ENCODE measurements around the gene HEPACAM.

HEPACAM gene

GRCh38 chr11:124873951-124874350 is 61.9 kb downstream of the HEPACAM start:
- Histone ChIP-seq H3K4me3 (ENCODE audit: low read length) (no peak overlapping the region), H3K4me1 (ENCODE audit: insufficient read depth, low read length) (peaks cover 6% of the 10 kb centered on the region), H2AFZ (ENCODE audit: low read depth, low read length) (no peak overlapping the region), H3K27me3 (ENCODE audit: insufficient read depth, low read length) (peaks cover 65% of the 10 kb centered on the region), H3K36me3 (ENCODE audit: insufficient read depth, low read length) (no peaks in the 10 kb centered on the region), H3K9me3 (ENCODE audit: low read length) (no peaks in the 10 kb centered on the region)

DNA sequence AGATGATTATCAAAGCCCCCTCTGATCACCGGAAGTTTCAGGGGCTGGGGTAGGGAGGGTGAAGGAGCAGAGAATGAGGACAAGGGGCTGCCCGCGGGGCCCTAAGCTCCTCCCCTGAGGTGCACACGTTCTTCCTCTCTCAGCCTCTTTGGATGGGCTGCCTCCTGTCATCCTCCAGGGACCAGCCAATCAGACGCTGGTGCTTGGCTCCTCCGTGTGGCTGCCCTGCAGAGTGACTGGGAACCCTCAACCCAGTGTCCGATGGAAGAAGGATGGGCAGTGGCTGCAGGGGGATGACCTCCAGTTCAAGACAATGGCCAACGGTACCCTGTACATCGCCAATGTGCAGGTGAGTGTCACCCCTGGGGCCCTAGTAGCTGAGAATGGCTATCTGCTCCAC is 63.1 kb downstream of the HEPACAM start:
- Histone ChIP-seq H3K9me3 (ENCODE audit: low read length) (no peaks in the 10 kb centered on the region), H3K4me1 (ENCODE audit: insufficient read depth, low read length) (peaks cover 9% of the 10 kb centered on the region), H3K36me3 (ENCODE audit: insufficient read depth, low read length) (no peaks in the 10 kb centered on the region), H2AFZ (ENCODE audit: low read depth, low read length) (no peak overlapping the region), H3K4me3 (ENCODE audit: low read length) (no peak overlapping the region), H3K27me3 (ENCODE audit: insufficient read depth, low read length) (peaks cover 77% of the 10 kb centered on the region)

GRCh38 chr11:124872280-124872679 is 63.6 kb downstream of the HEPACAM start:
- Histone ChIP-seq H3K9me3 (ENCODE audit: low read length) (no peaks in the 10 kb centered on the region), H2AFZ (ENCODE audit: low read depth, low read length) (no peak overlapping the region), H3K36me3 (ENCODE audit: insufficient read depth, low read length) (no peaks in the 10 kb centered on the region), H3K27me3 (ENCODE audit: insufficient read depth, low read length) (peaks cover 80% of the 10 kb centered on the region), H3K4me1 (ENCODE audit: insufficient read depth, low read length) (peaks cover 8% of the 10 kb centered on the region), H3K4me3 (ENCODE audit: low read length) (no peak overlapping the region)

GRCh38 chr11:124870430-124870829 is 65.4 kb downstream of the HEPACAM start:
- H3K36me3 ChIP-seq (ENCODE audit: insufficient read depth, low read length): no peaks in the 10 kb centered on the region
- no peak overlapping the region for H3K4me3 ChIP-seq (ENCODE audit: low read length)
- H3K4me1 ChIP-seq (ENCODE audit: insufficient read depth, low read length): peaks cover 11% of the 10 kb centered on the region
- H2AFZ ChIP-seq (ENCODE audit: low read depth, low read length): no peak overlapping the region
- H3K9me3 ChIP-seq (ENCODE audit: low read length): no peaks in the 10 kb centered on the region
- H3K27me3 ChIP-seq (ENCODE audit: insufficient read depth, low read length): peaks cover 94% of the 10 kb centered on the region

DNA sequence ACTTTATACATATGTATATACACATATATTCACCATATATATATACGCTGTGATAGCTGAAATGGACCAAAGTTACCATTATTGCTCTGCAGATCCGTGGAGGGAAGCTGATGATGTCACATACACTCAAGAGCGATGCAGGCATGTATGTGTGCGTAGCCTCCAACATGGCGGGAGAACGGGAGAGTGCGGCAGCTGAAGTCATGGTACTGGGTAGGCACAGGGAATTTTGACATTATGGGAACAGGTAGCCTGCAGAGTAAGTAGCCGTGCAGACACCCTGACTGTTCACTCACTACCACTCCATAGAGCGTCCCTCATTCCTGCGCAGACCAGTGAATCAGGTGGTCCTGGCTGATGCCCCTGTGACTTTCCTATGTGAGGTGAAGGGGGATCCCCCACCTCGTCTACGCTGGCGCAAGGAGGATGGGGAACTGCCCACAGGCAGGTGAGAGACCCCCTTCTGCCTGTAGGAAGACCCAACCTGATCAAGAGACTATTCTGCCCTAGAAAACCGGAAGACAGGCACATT is 65.9 kb downstream of the HEPACAM start:
- Histone ChIP-seq H3K4me1 (ENCODE audit: insufficient read depth, low read length) (peaks cover 16% of the 10 kb centered on the region), H3K4me3 (ENCODE audit: low read length) (no peak overlapping the region), H3K36me3 (ENCODE audit: insufficient read depth, low read length) (no peaks in the 10 kb centered on the region), H3K9me3 (ENCODE audit: low read length) (no peaks in the 10 kb centered on the region), H3K27me3 (ENCODE audit: insufficient read depth, low read length) (peaks cover 94% of the 10 kb centered on the region), H2AFZ (ENCODE audit: low read depth, low read length) (no peak overlapping the region)

- H3K27me3 ChIP-seq (ENCODE audit: insufficient read depth, low read length): peaks cover 94% of the 10 kb centered on the region
- no peak overlapping the region for H2AFZ ChIP-seq (ENCODE audit: low read depth, low read length)
- peaks cover 17% of the 10 kb centered on the region for H3K4me1 ChIP-seq (ENCODE audit: insufficient read depth, low read length)
- no peaks in the 10 kb centered on the region for H3K9me3 ChIP-seq (ENCODE audit: low read length)
- no peaks in the 10 kb centered on the region for H3K36me3 ChIP-seq (ENCODE audit: insufficient read depth, low read length)
- H3K4me3 ChIP-seq (ENCODE audit: low read length): no peak overlapping the region
Measured at GRCh38 chr11:124869331-124869730, 66.5 kb downstream of the HEPACAM start.

Data from neuron (in vitro differentiated cells).